ENCODE data around the gene HDAC4. TPM values are rescaled to one million over a fixed set of nuclear protein-coding genes. Genes with fewer than 3 reads are reported as not detected.

Gene HDAC4
- total and polyA plus RNA-seq, 2 donors, result 24.4 to 29.5 TPM

Small RNA genes within 50 kb of the gene (small RNA-seq; reads per million reads assigned to genes)
- gene MIR2467 (1.1 reads per million, percentile 77 among the genes with 10 or more reads in this experiment), gene MIR4269 (not detected), gene MIR4440 (not detected), gene MIR4441 (not detected)

All from urinary bladder (tissue), 2 donors.